Astrocyte (in vitro differentiated cells and primary cell): Measurements from ENCODE around the gene GABRE. TPM values are rescaled to one million over a fixed set of nuclear protein-coding genes. Genes with fewer than 3 reads are reported as not detected.

Experiments used
- microRNA-seq: library from miRNA; unstranded; fragments of <30 nt; microRNA quantifications from one replicate; pipeline ENCODE4 v1.2.0, GENCODE V29; 2020
- total RNA-seq: library from RNA; stranded (reverse); gene quantifications from 2 replicates; pipeline ENCODE4 v1.2.1, GENCODE V29; 2021

Gene GABRE
- total RNA-seq, 1 donor from 2014 or later = 1.8 TPM

Small RNA genes lying within 50 kb of the gene (microRNA-seq; reads per million reads assigned to microRNA genes)
- gene MIR224 (2,949 reads per million, percentile 89 among the genes with 10 or more reads in this experiment), gene MIR452 (624 reads per million, percentile 79 among the genes with 10 or more reads in this experiment)

Other genes starting within 250 kb of the GABRE start
- gene CNGA2, start 239.9 kb downstream of the GABRE start, total RNA-seq = not detected in 2 replicates
- gene MAGEA4, start 61.8 kb downstream of the GABRE start, total RNA-seq = not detected in 2 replicates
- gene MAGEA10, start 163.9 kb upstream of the GABRE start, total RNA-seq = not detected in 2 replicates